ENCODE measurements around the gene NPTN.
A peak's percentile ranks its signal among the peaks of the same experiment; 100 is the strongest.

The NPTN gene

DNA sequence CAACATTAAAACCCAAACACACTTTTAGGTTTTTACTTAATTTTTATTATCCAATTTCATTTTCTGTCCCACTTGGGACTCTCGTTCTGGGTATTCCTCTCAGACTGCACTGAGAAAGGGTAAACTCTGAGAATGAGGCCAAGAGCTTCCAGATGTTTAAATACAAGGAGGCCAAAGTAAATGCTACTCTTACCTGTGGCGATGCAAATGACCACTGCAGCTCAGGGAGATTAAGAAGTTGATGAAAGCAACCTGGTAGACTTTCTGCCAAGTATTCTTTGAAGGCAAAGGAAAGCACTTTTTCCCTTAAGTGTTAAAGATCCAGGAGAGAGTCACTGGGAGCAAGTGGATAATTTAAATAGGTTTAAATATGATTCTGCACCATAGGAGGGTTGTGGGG lies 39.1 kb downstream of the NPTN start:
- peaks cover 8 to 25% (median 12%) of the 10 kb centered on the region in 5 donors for H3K36me3 ChIP-seq (ENCODE audit: control insufficient read depth in 5 of 5, insufficient read depth in 5 of 5, low read length in 5 of 5)
- no peaks in the 10 kb centered on the region for H3K27me3 ChIP-seq (ENCODE audit: control insufficient read depth in 5 of 5, insufficient read depth in 4 of 5, low read length in 5 of 5)
- H3K27ac ChIP-seq (ENCODE audit: low read depth, low read length) = no peak overlapping the region
- H3K4me1 ChIP-seq (ENCODE audit: control insufficient read depth in 5 of 5, insufficient read depth in 5 of 5, low read length in 5 of 5) = peaks cover 9 to 33% (median 23%) of the 10 kb centered on the region in 5 donors
- H3K4me3 ChIP-seq (ENCODE audit: low read depth in 1 of 5, low read length in 5 of 5) = no peak overlapping the region
- H3K9ac ChIP-seq (ENCODE audit: low read length in 5 of 5) = no peak overlapping the region
- no peaks in the 10 kb centered on the region for H3K9me3 ChIP-seq (ENCODE audit: control insufficient read depth in 5 of 5, low read length in 5 of 5)

DNA sequence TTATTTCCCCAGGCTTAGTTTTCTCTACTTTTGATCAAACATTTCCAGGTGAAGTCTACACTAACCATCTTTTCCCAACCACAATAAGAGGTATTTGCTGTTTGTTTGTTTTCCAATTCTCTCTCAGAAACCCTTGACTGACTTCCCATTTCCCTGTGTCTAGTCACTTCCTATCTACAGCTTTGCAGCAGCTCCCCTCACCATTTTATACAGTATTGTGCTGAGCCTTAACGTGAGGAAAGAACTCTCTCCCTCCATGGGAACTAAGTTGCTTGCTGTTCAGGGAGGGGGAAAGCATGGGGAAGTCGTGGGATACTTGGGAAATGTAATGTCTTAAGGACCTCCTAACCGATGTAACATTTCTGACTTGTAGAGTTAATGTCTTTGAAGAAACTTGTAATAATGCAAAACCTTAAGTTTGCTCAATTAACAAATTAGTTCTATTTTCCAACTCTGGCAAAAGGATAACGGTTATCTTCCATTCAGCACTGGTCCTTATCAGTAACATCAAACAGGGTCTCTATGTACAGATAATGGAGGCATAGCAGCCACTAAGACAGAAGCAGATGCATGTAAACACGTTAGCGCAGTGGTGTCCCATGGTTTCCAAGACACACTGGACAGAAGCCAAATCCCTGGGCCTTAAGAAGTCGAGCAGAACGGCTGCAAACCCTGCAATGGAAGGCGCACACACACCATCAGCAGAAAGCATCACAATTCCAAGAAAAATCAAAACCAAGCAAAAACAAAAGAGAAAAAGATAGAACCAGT lies 39.7 kb downstream of the NPTN start:
- Histone ChIP-seq H3K9me3 (ENCODE audit: control insufficient read depth in 5 of 5, low read length in 5 of 5) (no peaks in the 10 kb centered on the region), H3K36me3 (ENCODE audit: control insufficient read depth in 5 of 5, insufficient read depth in 5 of 5, low read length in 5 of 5) (peaks cover 8 to 32% (median 18%) of the 10 kb centered on the region in 5 donors), H3K4me3 (ENCODE audit: low read depth in 1 of 5, low read length in 5 of 5) (no peak overlapping the region), H3K27me3 (ENCODE audit: control insufficient read depth in 5 of 5, insufficient read depth in 4 of 5, low read length in 5 of 5) (no peaks in the 10 kb centered on the region), H3K27ac (ENCODE audit: low read depth, low read length) (no peak overlapping the region), H3K4me1 (ENCODE audit: control insufficient read depth in 5 of 5, insufficient read depth in 5 of 5, low read length in 5 of 5) (peaks cover 6 to 26% (median 17%) of the 10 kb centered on the region in 5 donors), H3K9ac (ENCODE audit: low read length in 5 of 5) (no peak overlapping the region)

DNA sequence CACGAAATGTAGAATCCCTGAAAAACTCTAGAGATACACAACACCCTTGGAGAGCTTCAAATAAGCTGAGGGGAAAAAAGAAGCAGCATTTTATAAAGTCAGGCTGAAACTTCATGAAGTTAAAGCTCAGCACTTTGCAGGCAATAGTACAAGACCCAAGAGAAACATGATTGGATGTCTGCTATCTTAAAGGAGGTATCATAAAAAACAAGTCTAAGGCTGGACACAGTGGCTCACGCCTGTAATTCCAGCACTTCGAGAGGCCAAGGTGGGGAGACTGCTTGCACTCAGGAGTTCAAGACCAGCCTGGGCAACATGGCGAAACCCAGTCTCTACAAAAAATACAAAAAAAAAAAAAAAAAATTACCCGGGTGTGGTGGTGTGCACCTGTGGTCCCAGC lies 42.9 kb downstream of the NPTN start:
- no peak overlapping the region for H3K27ac ChIP-seq (ENCODE audit: low read depth, low read length)
- no peak overlapping the region for H3K4me3 ChIP-seq (ENCODE audit: low read depth in 1 of 5, low read length in 5 of 5)
- no peaks in the 10 kb centered on the region for H3K9me3 ChIP-seq (ENCODE audit: control insufficient read depth in 5 of 5, low read length in 5 of 5)
- no peak overlapping the region for H3K9ac ChIP-seq (ENCODE audit: low read length in 5 of 5)
- H3K27me3 ChIP-seq (ENCODE audit: control insufficient read depth in 5 of 5, insufficient read depth in 4 of 5, low read length in 5 of 5) = no peaks in the 10 kb centered on the region
- H3K4me1 ChIP-seq (ENCODE audit: control insufficient read depth in 5 of 5, insufficient read depth in 5 of 5, low read length in 5 of 5) = peaks cover 0 to 11% (median 5%) of the 10 kb centered on the region in 5 donors
- peaks cover 20 to 62% (median 43%) of the 10 kb centered on the region in 5 donors for H3K36me3 ChIP-seq (ENCODE audit: control insufficient read depth in 5 of 5, insufficient read depth in 5 of 5, low read length in 5 of 5)

DNA sequence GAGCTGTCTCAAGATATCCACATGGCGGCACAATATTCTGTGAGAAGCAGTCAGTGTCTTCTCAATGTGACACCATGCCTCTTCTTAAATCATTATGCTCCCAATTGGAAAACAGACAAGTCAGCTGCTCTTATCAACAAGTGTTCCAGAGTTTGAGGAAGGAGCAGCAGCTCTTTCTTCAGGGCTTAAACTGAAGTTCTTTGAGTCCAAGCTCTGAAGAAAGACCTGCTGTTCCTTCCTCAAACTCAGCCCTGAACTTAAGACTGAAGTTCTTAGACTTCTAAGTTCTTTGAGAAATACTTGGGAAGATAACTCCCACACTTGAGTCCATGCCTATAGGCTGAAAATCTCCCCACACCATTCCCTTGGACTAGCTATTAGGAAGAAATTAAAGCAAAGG lies 43.4 kb downstream of the NPTN start:
- no peaks in the 10 kb centered on the region for H3K9me3 ChIP-seq (ENCODE audit: control insufficient read depth in 5 of 5, low read length in 5 of 5)
- no peak overlapping the region for H3K4me3 ChIP-seq (ENCODE audit: low read depth in 1 of 5, low read length in 5 of 5)
- H3K4me1 ChIP-seq (ENCODE audit: control insufficient read depth in 5 of 5, insufficient read depth in 5 of 5, low read length in 5 of 5) = peaks cover 0 to 11% (median 5%) of the 10 kb centered on the region in 5 donors
- no peaks in the 10 kb centered on the region for H3K27me3 ChIP-seq (ENCODE audit: control insufficient read depth in 5 of 5, insufficient read depth in 4 of 5, low read length in 5 of 5)
- peaks cover 22 to 66% (median 48%) of the 10 kb centered on the region in 5 donors for H3K36me3 ChIP-seq (ENCODE audit: control insufficient read depth in 5 of 5, insufficient read depth in 5 of 5, low read length in 5 of 5)
- no peak overlapping the region for H3K27ac ChIP-seq (ENCODE audit: low read depth, low read length)
- no peak overlapping the region for H3K9ac ChIP-seq (ENCODE audit: low read length in 5 of 5)

DNA sequence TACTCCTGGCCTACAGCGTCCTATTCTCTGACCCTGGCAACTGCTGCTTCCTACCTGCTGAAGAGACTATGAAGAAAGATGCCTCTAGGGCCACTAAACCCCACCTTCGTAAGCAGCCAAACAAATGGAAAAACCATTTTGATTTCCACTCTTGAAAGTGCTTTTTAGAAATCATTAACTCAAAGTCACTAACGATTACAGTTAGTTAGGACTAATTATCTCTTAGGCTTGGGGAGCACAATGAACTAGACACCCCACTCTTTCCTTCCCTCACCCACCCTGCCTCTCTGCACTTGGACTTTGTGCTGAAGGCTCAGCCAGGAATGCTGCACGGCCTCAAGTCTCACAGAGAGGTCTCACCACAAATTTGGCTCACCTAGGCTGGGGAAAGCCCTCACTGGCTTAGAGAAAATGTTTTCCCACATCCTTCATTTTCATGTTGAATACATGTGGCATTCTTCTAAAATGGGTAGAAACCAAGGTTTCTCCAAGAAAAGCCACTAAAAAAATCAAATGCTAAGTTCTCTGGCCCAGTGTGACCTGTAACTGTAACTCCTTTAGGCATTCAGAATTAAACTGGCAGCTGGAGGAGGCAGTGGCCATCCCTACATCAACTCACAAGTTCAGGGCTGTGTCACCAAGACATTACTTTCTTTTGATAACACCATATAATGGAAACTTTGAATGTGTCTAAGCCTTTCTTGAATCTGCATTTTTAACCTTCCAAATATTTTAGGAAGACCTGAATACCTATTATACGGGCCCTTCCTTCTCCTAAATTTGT lies 47.1 kb downstream of the NPTN start:
- H3K4me1 ChIP-seq (ENCODE audit: control insufficient read depth in 5 of 5, insufficient read depth in 5 of 5, low read length in 5 of 5) = no peaks in the 10 kb centered on the region
- no peaks in the 10 kb centered on the region for H3K9me3 ChIP-seq (ENCODE audit: control insufficient read depth in 5 of 5, low read length in 5 of 5)
- no peaks in the 10 kb centered on the region for H3K27me3 ChIP-seq (ENCODE audit: control insufficient read depth in 5 of 5, insufficient read depth in 4 of 5, low read length in 5 of 5)
- H3K36me3 ChIP-seq (ENCODE audit: control insufficient read depth in 5 of 5, insufficient read depth in 5 of 5, low read length in 5 of 5) = peaks cover 30 to 94% (median 78%) of the 10 kb centered on the region in 5 donors
- no peak overlapping the region for H3K27ac ChIP-seq (ENCODE audit: low read depth, low read length)
- no peak overlapping the region for H3K4me3 ChIP-seq (ENCODE audit: low read depth in 1 of 5, low read length in 5 of 5)
- H3K9ac ChIP-seq (ENCODE audit: low read length in 5 of 5) = no peak overlapping the region

DNA sequence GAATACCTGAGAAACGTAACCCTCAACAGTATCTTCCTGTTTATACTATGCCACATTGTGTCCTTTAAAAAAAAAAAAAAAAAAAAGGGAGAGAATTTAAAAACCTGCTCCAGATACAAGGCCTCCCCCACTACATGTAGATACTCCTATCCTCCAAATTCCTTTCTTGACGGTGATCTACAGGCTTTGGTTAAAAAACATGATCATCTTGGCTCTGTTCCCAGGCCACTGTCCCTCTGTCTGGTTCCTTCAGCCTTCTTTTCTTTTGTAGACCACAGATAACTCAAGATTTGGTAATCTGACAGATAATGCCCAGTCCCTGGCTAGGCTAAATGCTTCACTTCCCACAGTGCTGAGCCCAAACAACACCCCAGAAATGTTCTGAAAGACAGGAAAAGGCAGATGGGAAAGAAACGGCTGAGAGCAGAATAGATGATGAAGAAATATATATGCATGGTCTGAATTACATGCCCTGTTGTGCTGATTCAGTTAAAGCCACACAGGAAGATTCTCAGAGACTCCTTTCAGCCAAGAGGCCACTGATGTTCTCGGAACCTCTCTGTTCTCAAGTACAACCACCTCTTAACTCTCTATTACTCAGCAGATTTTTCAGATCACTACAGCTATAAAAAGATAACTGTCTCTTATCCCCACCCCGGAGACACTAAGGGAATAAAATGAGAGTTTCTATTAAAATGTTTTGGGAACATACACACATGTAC lies 48.3 kb downstream of the NPTN start:
- H3K27me3 ChIP-seq (ENCODE audit: control insufficient read depth in 5 of 5, insufficient read depth in 4 of 5, low read length in 5 of 5) = no peaks in the 10 kb centered on the region
- no peaks in the 10 kb centered on the region for H3K4me1 ChIP-seq (ENCODE audit: control insufficient read depth in 5 of 5, insufficient read depth in 5 of 5, low read length in 5 of 5)
- H3K27ac ChIP-seq (ENCODE audit: low read depth, low read length) = no peak overlapping the region
- H3K4me3 ChIP-seq (ENCODE audit: low read depth in 1 of 5, low read length in 5 of 5) = no peak overlapping the region
- peak overlapping the region in 1 of 5 donors; percentile 26 for H3K9ac ChIP-seq (ENCODE audit: low read length in 5 of 5)
- peaks cover 33 to 93% (median 76%) of the 10 kb centered on the region in 5 donors for H3K36me3 ChIP-seq (ENCODE audit: control insufficient read depth in 5 of 5, insufficient read depth in 5 of 5, low read length in 5 of 5)
- no peaks in the 10 kb centered on the region for H3K9me3 ChIP-seq (ENCODE audit: control insufficient read depth in 5 of 5, low read length in 5 of 5)

DNA sequence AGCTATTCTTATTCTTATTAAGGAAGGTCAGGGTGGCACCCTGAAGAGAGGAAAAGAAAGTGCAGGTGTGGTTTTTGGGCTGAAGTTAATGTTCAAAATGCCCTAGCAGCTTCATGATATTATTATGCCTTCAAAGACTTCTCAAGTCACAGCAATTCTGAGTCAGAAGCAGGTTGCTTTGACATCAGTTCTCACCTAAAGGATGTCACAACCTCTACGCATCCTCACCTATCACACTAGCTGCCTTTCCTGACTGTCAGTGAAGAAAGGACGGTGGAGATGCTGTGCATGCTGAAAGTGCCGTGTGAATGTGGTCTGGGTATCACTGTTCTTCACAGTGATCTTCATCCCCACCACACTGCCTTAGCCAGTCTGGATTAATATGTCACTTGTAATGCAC lies 49.6 kb downstream of the NPTN start:
- Histone ChIP-seq H3K36me3 (ENCODE audit: control insufficient read depth in 5 of 5, insufficient read depth in 5 of 5, low read length in 5 of 5) (peaks cover 31 to 89% (median 69%) of the 10 kb centered on the region in 5 donors), H3K9me3 (ENCODE audit: control insufficient read depth in 5 of 5, low read length in 5 of 5) (no peaks in the 10 kb centered on the region), H3K27me3 (ENCODE audit: control insufficient read depth in 5 of 5, insufficient read depth in 4 of 5, low read length in 5 of 5) (no peaks in the 10 kb centered on the region), H3K4me1 (ENCODE audit: control insufficient read depth in 5 of 5, insufficient read depth in 5 of 5, low read length in 5 of 5) (no peaks in the 10 kb centered on the region), H3K27ac (ENCODE audit: low read depth, low read length) (no peak overlapping the region), H3K9ac (ENCODE audit: low read length in 5 of 5) (no peak overlapping the region), H3K4me3 (ENCODE audit: low read depth in 1 of 5, low read length in 5 of 5) (no peak overlapping the region)

DNA sequence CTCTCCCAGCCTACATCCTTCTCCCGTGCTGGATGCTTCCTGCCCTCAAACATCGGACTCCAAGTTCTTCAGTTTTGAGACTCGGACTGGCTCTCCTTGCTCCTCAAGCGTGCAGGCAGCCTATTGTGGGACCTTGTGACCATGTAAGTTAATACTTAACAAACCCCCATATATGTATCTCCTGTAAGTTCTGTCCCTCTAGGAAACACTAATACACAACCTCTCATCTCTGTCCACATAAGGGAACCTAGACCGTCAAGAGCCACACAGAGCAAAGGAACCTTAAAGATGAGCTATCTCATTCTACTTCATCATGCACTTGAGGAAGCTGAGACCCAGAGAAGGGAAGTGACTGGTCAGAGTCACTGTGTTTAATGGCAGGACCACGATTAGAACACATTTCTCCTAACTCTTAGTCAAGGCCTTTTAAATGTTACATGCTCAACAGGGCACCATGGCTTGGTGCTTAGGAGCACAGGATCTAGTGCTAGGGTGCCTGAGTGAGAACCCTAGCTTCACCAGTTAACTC lies 50.3 kb downstream of the NPTN start:
- Histone ChIP-seq H3K27me3 (ENCODE audit: control insufficient read depth in 5 of 5, insufficient read depth in 4 of 5, low read length in 5 of 5) (no peaks in the 10 kb centered on the region), H3K4me1 (ENCODE audit: control insufficient read depth in 5 of 5, insufficient read depth in 5 of 5, low read length in 5 of 5) (no peaks in the 10 kb centered on the region), H3K9me3 (ENCODE audit: control insufficient read depth in 5 of 5, low read length in 5 of 5) (no peaks in the 10 kb centered on the region), H3K36me3 (ENCODE audit: control insufficient read depth in 5 of 5, insufficient read depth in 5 of 5, low read length in 5 of 5) (peaks cover 31 to 89% (median 73%) of the 10 kb centered on the region in 5 donors), H3K4me3 (ENCODE audit: low read depth in 1 of 5, low read length in 5 of 5) (no peak overlapping the region), H3K9ac (ENCODE audit: low read length in 5 of 5) (no peak overlapping the region), H3K27ac (ENCODE audit: low read depth, low read length) (no peak overlapping the region)

DNA sequence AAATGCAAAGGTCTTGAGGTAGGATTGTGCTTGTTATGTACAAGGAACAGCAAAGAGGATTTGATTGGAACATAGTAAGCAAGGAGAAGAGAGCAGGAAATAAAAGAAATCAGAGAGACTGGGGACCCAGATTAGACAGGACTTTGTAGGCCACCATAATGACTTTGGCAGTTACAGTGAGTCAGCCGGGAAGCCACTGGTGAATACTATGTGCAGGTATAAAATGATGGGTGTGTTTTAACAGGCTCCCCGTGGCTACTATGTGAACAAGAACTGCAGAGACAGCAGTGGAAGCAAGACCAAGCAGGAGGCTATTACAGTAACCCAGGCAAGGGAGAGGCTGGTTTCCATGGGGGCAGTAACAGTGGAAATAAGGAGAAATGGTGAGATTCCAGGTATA lies 55.2 kb downstream of the NPTN start:
- peak overlapping the region in 1 of 5 donors; percentile 20 for H3K9ac ChIP-seq (ENCODE audit: low read length in 5 of 5)

More for the DNA sequence above, 55.2 kb downstream of the NPTN start:
- no peak overlapping the region for H3K27ac ChIP-seq (ENCODE audit: low read depth, low read length)
- H3K4me1 ChIP-seq (ENCODE audit: control insufficient read depth in 5 of 5, insufficient read depth in 5 of 5, low read length in 5 of 5) = peaks cover 0 to 15% (median 0%) of the 10 kb centered on the region in 5 donors
- H3K27me3 ChIP-seq (ENCODE audit: control insufficient read depth in 5 of 5, insufficient read depth in 4 of 5, low read length in 5 of 5) = no peaks in the 10 kb centered on the region
- H3K9me3 ChIP-seq (ENCODE audit: control insufficient read depth in 5 of 5, low read length in 5 of 5) = no peaks in the 10 kb centered on the region
- H3K4me3 ChIP-seq (ENCODE audit: low read depth in 1 of 5, low read length in 5 of 5) = no peak overlapping the region
- peaks cover 12 to 64% (median 46%) of the 10 kb centered on the region in 5 donors for H3K36me3 ChIP-seq (ENCODE audit: control insufficient read depth in 5 of 5, insufficient read depth in 5 of 5, low read length in 5 of 5)

Measured in subcutaneous abdominal adipose tissue (tissue), 5 donors.